Spleen (tissue), 7 donors: ENCODE measurements around the gene FREM2.

ENCODE experiments used
- POLR2A ChIP-seq, 3 donors: fragments of 450-650 bp; IDR thresholded peaks; one replicate each; pipeline ENCODE4 v1.5.1; 2017; ENCODE audit warnings: antibody characterized with exemption in 3 of 3, mild to moderate bottlenecking in 1 of 3
- TF ChIP-seq, protein P1 (sequence below), 11 experiments: fragments of 200-600 bp in 7 of 11; fragments of 450-650 bp in 4 of 11; sonication (generic) in 4 of 11; IDR thresholded peaks in 8 of 11; conservative IDR thresholded peaks in 3 of 11; 1 replicate in 7 of 11; 2 replicates in 4 of 11; pipeline versions ENCODE4 v1.4.0 to v1.8.0; 2016 to 2021; ENCODE audit warnings: antibody characterized with exemption in 11 of 11, inconsistent platforms in 4 of 11, mild to moderate bottlenecking in 1 of 11
- donor health status: DM: no; HTN: no; CAD: no; lungs with moderate emphysema.
- donor health status: DM: no; HTN: no; CAD: no.
- donor health status: DM: no; HTN: no; CAD: no.

GRCh38 chr13:38914070-38914469 lies 227.2 kb downstream of the FREM2 start:
- TF ChIP-seq POLR2A (IDR thresholded peaks at IDR 0.05), result no peak
- TF ChIP-seq, protein P1, sequence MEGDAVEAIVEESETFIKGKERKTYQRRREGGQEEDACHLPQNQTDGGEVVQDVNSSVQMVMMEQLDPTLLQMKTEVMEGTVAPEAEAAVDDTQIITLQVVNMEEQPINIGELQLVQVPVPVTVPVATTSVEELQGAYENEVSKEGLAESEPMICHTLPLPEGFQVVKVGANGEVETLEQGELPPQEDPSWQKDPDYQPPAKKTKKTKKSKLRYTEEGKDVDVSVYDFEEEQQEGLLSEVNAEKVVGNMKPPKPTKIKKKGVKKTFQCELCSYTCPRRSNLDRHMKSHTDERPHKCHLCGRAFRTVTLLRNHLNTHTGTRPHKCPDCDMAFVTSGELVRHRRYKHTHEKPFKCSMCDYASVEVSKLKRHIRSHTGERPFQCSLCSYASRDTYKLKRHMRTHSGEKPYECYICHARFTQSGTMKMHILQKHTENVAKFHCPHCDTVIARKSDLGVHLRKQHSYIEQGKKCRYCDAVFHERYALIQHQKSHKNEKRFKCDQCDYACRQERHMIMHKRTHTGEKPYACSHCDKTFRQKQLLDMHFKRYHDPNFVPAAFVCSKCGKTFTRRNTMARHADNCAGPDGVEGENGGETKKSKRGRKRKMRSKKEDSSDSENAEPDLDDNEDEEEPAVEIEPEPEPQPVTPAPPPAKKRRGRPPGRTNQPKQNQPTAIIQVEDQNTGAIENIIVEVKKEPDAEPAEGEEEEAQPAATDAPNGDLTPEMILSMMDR (IDR thresholded peaks at IDR 0.05 in 8 of 11, conservative IDR thresholded peaks at IDR 0.05 in 3 of 11), result no peak
